RCC 7860 (cell line): ENCODE data around the gene MAPK8IP1.
"Not testable (repeated sequence)": the region's sequence is repeated elsewhere in the genome, so short reads cannot be mapped to it uniquely, and the experiment has no call there.

Experiments used
- DNase-seq: peaks from one replicate; pipeline ENCODE4 v3.0.0-alpha.2; 2015; ENCODE audit warnings: low spot score
- FAIRE-seq: peaks from 2 replicates; lab custom pipeline; 2012; peaks lifted over from hg19 to GRCh38; lab: Jason Lieb, UNC

Gene MAPK8IP1

GRCh38 chr11:45889555-45889954 lies 4.1 kb downstream of the MAPK8IP1 start:
- FAIRE-seq: no peak
- DNase-seq: no peak

GRCh38 chr11:45889966-45890365 lies 4.5 kb downstream of the MAPK8IP1 start:
- no peak for DNase-seq
- FAIRE-seq: no peak

GRCh38 chr11:45890886-45891550 lies 5.6 kb downstream of the MAPK8IP1 start:
- no peak for FAIRE-seq
- DNase-seq: no peak

GRCh38 chr11:45892856-45893255 lies 7.4 kb downstream of the MAPK8IP1 start:
- DNase-seq (no peak), FAIRE-seq (no peak)

- DNase-seq: no peak
- FAIRE-seq: no peak
Observed at GRCh38 chr11:45894555-45895247, 9.2 kb downstream of the MAPK8IP1 start.

GRCh38 chr11:45895553-45896259 lies 10.3 kb downstream of the MAPK8IP1 start:
- no peak for FAIRE-seq

GRCh38 chr11:45896422-45896984 lies 11.1 kb downstream of the MAPK8IP1 start:
- FAIRE-seq: no peak
- no peak for DNase-seq

More at GRCh38 chr11:45895553-45896259, 10.3 kb downstream of the MAPK8IP1 start:
- DNase-seq: no peak

GRCh38 chr11:45897556-45897955 lies 12.1 kb downstream of the MAPK8IP1 start:
- FAIRE-seq: no peak
- no peak for DNase-seq

GRCh38 chr11:45899086-45899447 lies 13.6 kb downstream of the MAPK8IP1 start:
- no peak for DNase-seq
- FAIRE-seq: no peak

- peak; percentile 62 for DNase-seq
- FAIRE-seq: no peak
Observed at GRCh38 chr11:45899448-45900174, 14.2 kb downstream of the MAPK8IP1 start.

- not testable (repeated sequence) for FAIRE-seq, DNase-seq
Observed at GRCh38 chr11:45900175-45900800, 14.8 kb downstream of the MAPK8IP1 start.

- FAIRE-seq (no peak), DNase-seq (no peak)
Observed at GRCh38 chr11:45900916-45901617, 15.6 kb downstream of the MAPK8IP1 start.

- no peak for DNase-seq
- FAIRE-seq: no peak
Observed at GRCh38 chr11:45901626-45902025, 16.2 kb downstream of the MAPK8IP1 start.

GRCh38 chr11:45902452-45903380 lies 17.3 kb downstream of the MAPK8IP1 start:
- no peak for DNase-seq
- no peak for FAIRE-seq

- FAIRE-seq (no peak), DNase-seq (no peak)
Observed at GRCh38 chr11:45904309-45904915, 19.0 kb downstream of the MAPK8IP1 start.

GRCh38 chr11:45905095-45905494 lies 19.6 kb downstream of the MAPK8IP1 start:
- FAIRE-seq (no peak), DNase-seq (no peak)

GRCh38 chr11:45905576-45905975 lies 20.1 kb downstream of the MAPK8IP1 start:
- not testable (repeated sequence) for DNase-seq, FAIRE-seq

GRCh38 chr11:45906096-45906682 lies 20.7 kb downstream of the MAPK8IP1 start:
- no peak for DNase-seq
- no peak for FAIRE-seq
